ENCODE measurements around the gene PON2.
A peak's percentile ranks its signal among the peaks of the same experiment; 100 is the strongest.
"Not testable (repeated sequence)": the region's sequence is repeated elsewhere in the genome, so short reads cannot be mapped to it uniquely, and the experiment has no call there.

Gene PON2

GRCh38 chr7:95398155-95398940 is 36.5 kb downstream of the PON2 start:
- no peak for DNase-seq

DNA sequence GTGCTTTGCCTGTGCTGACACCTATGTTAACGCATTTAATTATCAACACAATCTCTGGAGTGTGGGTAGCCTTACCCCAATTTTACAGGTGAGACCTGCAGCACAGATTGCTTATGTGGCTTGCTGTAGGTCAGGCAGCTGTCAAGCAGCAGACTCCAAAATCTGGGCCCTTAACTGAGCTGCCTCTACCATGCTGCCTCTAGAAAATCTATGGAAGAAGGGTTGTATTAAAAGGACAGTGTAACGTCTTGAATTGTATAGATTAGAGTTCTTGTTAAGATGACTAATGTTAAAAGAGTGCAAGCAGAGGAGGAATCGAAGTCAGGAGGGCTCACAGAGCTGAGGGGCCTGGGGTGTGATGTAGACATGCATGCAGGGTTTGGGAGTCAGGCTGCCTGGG is 37.4 kb downstream of the PON2 start:
- DNase-seq = no peak

GRCh38 chr7:95396136-95397032 is 38.4 kb downstream of the PON2 start, which contains the start of gene PON3:
TSS of gene PON3 (minus strand) at chr7:95396375. CDS start at chr7:95396350, 25 bp downstream.
- no peak for DNase-seq

DNA sequence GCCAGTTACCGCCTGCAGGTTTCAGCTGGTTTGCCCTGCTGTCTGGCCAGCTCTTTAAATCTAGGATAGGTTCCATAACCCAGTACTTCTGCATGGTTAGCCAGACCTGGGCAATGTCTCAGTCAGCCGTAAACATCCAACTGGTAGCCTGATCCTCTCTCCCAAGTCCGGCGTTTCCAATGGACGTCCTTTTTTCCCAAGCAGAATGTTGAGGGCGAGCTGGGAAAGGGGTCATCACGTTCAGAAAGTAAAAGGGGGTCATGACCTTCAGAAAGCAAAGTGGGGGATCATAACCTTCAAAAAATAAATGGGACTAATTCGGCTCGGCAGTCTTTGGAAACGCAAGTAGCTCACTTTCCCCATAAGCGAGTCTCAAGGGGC is 39.1 kb downstream of the PON2 start:
- no peak for DNase-seq

- no peak for DNase-seq
Measured at GRCh38 chr7:95394370-95394769, 40.5 kb downstream of the PON2 start.

DNA sequence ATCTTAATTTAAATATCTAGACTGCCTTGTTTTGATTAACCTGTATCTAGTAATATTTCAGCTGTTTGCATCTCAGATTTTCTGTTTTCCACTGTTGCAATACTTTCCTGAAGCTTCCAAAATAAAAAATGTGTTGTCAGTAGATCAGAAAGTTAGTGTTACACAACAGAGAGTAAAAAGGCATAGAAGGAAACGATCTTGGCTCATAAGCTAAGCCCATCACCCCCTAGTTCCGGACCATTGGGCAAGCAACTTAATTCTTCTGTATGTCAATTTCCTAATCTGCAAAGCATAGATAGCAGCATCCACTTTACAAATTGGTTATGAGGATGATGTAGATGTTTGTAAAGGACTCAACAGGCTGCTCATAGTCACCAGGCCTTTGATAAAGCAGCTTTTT is 43.1 kb downstream of the PON2 start:
- no peak for DNase-seq

DNA sequence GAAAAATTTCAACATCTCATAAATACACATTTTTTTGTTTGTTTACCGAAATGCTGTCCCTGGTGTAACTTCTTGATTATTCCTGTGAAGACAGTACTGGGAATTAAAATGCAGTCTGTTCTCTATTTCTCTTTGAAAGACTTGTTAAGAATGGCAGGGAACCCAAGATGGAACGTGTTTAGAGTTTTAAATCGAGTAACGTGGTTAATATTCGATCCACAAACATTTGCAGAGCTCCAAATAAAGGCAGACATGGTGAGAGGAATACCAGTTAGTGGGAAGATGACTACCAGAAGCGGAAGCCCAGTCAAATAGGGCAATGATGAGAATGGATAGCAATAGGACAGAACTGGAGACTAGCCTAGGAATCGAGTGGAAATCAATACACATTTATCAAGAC is 45.3 kb downstream of the PON2 start:
- no peak for DNase-seq

- DNase-seq = not testable (repeated sequence)
Measured at GRCh38 chr7:95379457-95379856, 55.4 kb downstream of the PON2 start.

DNA sequence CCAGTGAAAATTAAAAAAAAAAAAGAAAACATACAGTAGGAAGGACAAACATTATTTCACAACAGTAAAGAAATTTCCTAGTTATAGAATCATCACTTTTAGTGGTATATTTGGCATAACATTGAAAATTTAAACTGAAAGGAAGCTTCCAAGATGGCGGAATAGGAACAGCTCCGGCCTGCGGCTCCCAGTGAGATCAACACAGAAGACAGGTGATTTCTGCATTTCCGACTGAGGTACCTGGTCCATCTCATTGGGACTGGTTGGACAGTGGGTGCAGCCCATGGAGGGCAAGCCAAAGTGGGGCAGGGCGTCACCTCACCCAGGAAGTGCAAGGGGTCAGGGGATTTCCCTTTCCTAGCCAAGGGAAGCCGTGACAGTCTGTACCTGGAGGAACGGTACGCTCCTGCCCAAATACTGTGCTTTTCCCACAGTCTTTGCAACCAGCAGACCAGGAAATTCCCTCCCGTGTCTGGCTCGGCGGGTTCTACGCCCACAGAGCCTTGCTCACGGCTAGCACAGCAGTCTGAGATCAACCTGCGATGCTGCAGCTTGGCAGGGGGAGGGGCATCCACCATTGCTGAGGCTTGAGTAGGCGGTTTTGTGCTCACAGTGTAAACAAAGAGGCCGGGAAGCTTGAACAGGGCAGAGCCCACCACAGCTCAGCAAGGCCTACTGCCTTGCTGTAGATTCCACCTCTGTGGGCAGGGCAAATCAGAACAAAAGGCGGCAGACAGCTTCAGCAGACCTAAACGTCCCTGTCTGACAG is 58.0 kb downstream of the PON2 start:
- DNase-seq = no peak

- DNase-seq = no peak
Measured at GRCh38 chr7:95375591-95376257, 59.1 kb downstream of the PON2 start.

DNA sequence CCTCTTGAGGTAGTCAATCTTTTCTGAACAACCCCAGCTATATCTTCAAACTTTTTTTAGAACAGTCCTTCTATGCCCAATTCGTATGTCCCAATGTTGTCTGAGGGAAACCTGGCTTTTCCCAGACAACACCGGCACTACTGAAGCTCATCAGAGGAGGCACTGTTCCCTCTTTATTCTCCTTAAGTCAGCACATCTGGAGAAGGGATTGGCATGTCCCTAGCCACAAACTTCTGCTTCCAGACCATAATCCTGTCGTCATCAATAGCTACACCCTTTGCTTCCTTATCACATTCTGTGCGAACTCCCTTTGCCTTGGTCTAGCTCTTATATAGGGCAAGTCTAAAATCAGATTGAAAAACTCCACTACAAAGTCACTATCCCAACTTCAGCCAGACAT is 61.5 kb downstream of the PON2 start:
- DNase-seq = no peak

DNA sequence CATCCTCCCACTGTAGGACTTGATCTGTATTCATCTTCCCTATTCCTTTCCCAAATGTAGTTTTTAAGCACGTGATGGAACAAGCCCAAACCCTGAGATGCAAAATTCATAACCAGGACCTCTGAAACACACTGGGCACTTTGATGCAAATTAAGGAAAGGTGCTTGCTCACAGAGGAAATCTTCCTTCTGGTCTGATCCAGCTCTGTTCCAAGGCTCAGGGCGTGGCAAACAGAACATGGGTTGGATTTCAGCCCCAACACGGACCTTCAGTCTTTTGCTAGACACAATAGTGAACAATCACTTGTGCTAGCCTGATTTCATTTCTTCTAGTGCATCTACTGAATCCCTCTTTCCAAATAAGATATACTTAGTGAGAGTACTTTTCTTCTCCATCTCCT is 66.6 kb downstream of the PON2 start:
- DNase-seq = no peak

GRCh38 chr7:95367606-95368005 is 67.2 kb downstream of the PON2 start:
- no peak for DNase-seq

- DNase-seq = peak; percentile 47
Measured at GRCh38 chr7:95365151-95365550, 69.7 kb downstream of the PON2 start.

- DNase-seq = no peak
Measured at GRCh38 chr7:95357623-95358022, 77.2 kb downstream of the PON2 start.
